T-helper 9 cell (primary cell): Measurements from ENCODE around the gene ALDH1A3.

Experiments used
- DNase-seq: peaks from one replicate; pipeline ENCODE4 v3.0.0-alpha.2; 2020

Gene ALDH1A3

GRCh38 chr15:100885116-100885515, 5.5 kb downstream of the ALDH1A3 start:
- no peak for DNase-seq

GRCh38 chr15:100885811-100886210, 6.2 kb downstream of the ALDH1A3 start:
- no peak for DNase-seq

GRCh38 chr15:100887211-100887913, 7.7 kb downstream of the ALDH1A3 start:
- DNase-seq: no peak

- DNase-seq: no peak
These were observed 9.9 kb downstream of the ALDH1A3 start for GRCh38 chr15:100889385-100890050.

- no peak for DNase-seq
These were observed 10.6 kb downstream of the ALDH1A3 start for GRCh38 chr15:100890051-100890720.

- no peak for DNase-seq
These were observed 11.2 kb downstream of the ALDH1A3 start for GRCh38 chr15:100890850-100891249.

- DNase-seq: no peak
These were observed 11.8 kb downstream of the ALDH1A3 start for GRCh38 chr15:100891307-100892012.

GRCh38 chr15:100892013-100892355, 12.4 kb downstream of the ALDH1A3 start:
- DNase-seq: no peak

- no peak for DNase-seq
These were observed 13.8 kb downstream of the ALDH1A3 start for GRCh38 chr15:100893261-100893963.

GRCh38 chr15:100893964-100894295, 14.3 kb downstream of the ALDH1A3 start:
- no peak for DNase-seq

- DNase-seq: no peak
These were observed 16.1 kb downstream of the ALDH1A3 start for GRCh38 chr15:100895721-100896120.

GRCh38 chr15:100897221-100898151, 17.9 kb downstream of the ALDH1A3 start:
- DNase-seq: no peak

- DNase-seq: no peak
These were observed 18.5 kb downstream of the ALDH1A3 start for GRCh38 chr15:100898152-100898490.

- no peak for DNase-seq
These were observed 19.2 kb downstream of the ALDH1A3 start for GRCh38 chr15:100898661-100899462.

- DNase-seq: no peak
These were observed 20.0 kb downstream of the ALDH1A3 start for GRCh38 chr15:100899601-100900000.

GRCh38 chr15:100900136-100900794, 20.6 kb downstream of the ALDH1A3 start:
- DNase-seq: no peak

- DNase-seq: no peak
These were observed 21.2 kb downstream of the ALDH1A3 start for GRCh38 chr15:100900795-100901169.

GRCh38 chr15:100901296-100901695, 21.7 kb downstream of the ALDH1A3 start:
- no peak for DNase-seq

- no peak for DNase-seq
These were observed 22.2 kb downstream of the ALDH1A3 start for GRCh38 chr15:100901702-100902435.
